ENCODE data around the gene WNT6.

The WNT6 gene

GRCh38 chr2:218821605-218822211, 37.9 kb upstream of the WNT6 start:
- Histone ChIP-seq H3K4me3 (ENCODE audit: low read depth, low read length) (no peak overlapping the region), H3K27me3 (no peaks in the 10 kb centered on the region), H3K4me1 (no peaks in the 10 kb centered on the region), H3K36me3 (no peaks in the 10 kb centered on the region), H3K9me3 (no peaks in the 10 kb centered on the region)
- DNase-seq = no peak
- no peak for TF ChIP-seq CTCF (IDR thresholded peaks at IDR 0.05; ENCODE audit: low read depth, low read length)

GRCh38 chr2:218822622-218823021, 37.0 kb upstream of the WNT6 start:
- no peaks in the 10 kb centered on the region for H3K9me3 ChIP-seq
- no peaks in the 10 kb centered on the region for H3K36me3 ChIP-seq
- no peaks in the 10 kb centered on the region for H3K4me1 ChIP-seq
- no peak for DNase-seq
- no peak overlapping the region for H3K4me3 ChIP-seq (ENCODE audit: low read depth, low read length)
- H3K27me3 ChIP-seq = no peaks in the 10 kb centered on the region
- TF ChIP-seq CTCF (IDR thresholded peaks at IDR 0.05; ENCODE audit: low read depth, low read length) = no peak

- no peaks in the 10 kb centered on the region for H3K9me3 ChIP-seq
- no peaks in the 10 kb centered on the region for H3K27me3 ChIP-seq
- no peak overlapping the region for H3K4me3 ChIP-seq (ENCODE audit: low read depth, low read length)
- DNase-seq = no peak
- no peaks in the 10 kb centered on the region for H3K36me3 ChIP-seq
- no peak for TF ChIP-seq CTCF (IDR thresholded peaks at IDR 0.05; ENCODE audit: low read depth, low read length)
- H3K4me1 ChIP-seq = no peaks in the 10 kb centered on the region
Measured at GRCh38 chr2:218823196-218823855, 36.3 kb upstream of the WNT6 start.

- H3K27me3 ChIP-seq = no peaks in the 10 kb centered on the region
- H3K4me1 ChIP-seq = no peaks in the 10 kb centered on the region
- H3K4me3 ChIP-seq (ENCODE audit: low read depth, low read length) = no peak overlapping the region
- H3K9me3 ChIP-seq = no peaks in the 10 kb centered on the region
- no peak for TF ChIP-seq CTCF (IDR thresholded peaks at IDR 0.05; ENCODE audit: low read depth, low read length)
- H3K36me3 ChIP-seq = no peaks in the 10 kb centered on the region
- DNase-seq = no peak
Measured at GRCh38 chr2:218824004-218824403, 35.6 kb upstream of the WNT6 start.

- Histone ChIP-seq H3K4me3 (ENCODE audit: low read depth, low read length) (no peak overlapping the region), H3K27me3 (no peaks in the 10 kb centered on the region), H3K4me1 (peaks cover 3% of the 10 kb centered on the region), H3K36me3 (no peaks in the 10 kb centered on the region), H3K9me3 (no peaks in the 10 kb centered on the region)
- no peak for DNase-seq
- TF ChIP-seq CTCF (IDR thresholded peaks at IDR 0.05; ENCODE audit: low read depth, low read length) = no peak
Measured at GRCh38 chr2:218826791-218827190, 32.8 kb upstream of the WNT6 start.

- no peaks in the 10 kb centered on the region for H3K27me3 ChIP-seq
- H3K4me1 ChIP-seq = peaks cover 5% of the 10 kb centered on the region
- no peak overlapping the region for H3K4me3 ChIP-seq (ENCODE audit: low read depth, low read length)
- no peak for TF ChIP-seq CTCF (IDR thresholded peaks at IDR 0.05; ENCODE audit: low read depth, low read length)
- no peak for DNase-seq
- H3K36me3 ChIP-seq = no peaks in the 10 kb centered on the region
- H3K9me3 ChIP-seq = no peaks in the 10 kb centered on the region
Measured at GRCh38 chr2:218827701-218828476, 31.7 kb upstream of the WNT6 start.

All from BE2C (cell line).